Kidney (tissue), 14 donors: ENCODE results near the gene ATP11A. TPM values are rescaled to one million over a fixed set of nuclear protein-coding genes. Genes with fewer than 3 reads are reported as not detected.

Source experiments
- DNase-seq, 5 donors: peaks; one replicate each; pipeline ENCODE4 v3.0.0-alpha.2; 2013 to 2020
- FAIRE-seq: peaks from 2 replicates; lab custom pipeline; 2012; peaks lifted over from hg19 to GRCh38; lab: Jason Lieb, UNC
- H3K27ac ChIP-seq, 2 donors: one replicate each; pipeline ENCODE4 v1.7.0; 2013; ENCODE audit warnings: low read depth in 2 of 2, low read length in 2 of 2, inconsistent platforms in 1 of 2
- H3K27me3 ChIP-seq: one replicate; pipeline ENCODE4 v1.7.1; 2013; ENCODE audit warnings: low read length, inconsistent platforms; ENCODE audit not compliant: control insufficient read depth, insufficient read depth
- H3K36me3 ChIP-seq, 3 donors: one replicate each; pipeline versions ENCODE4 v1.7.0 to v1.7.1; 2013; ENCODE audit warnings: low read length in 3 of 3, control low read depth in 1 of 3, inconsistent platforms in 1 of 3; ENCODE audit not compliant: insufficient read depth in 3 of 3, control insufficient read depth in 2 of 3
- H3K4me1 ChIP-seq, 3 donors: one replicate each; pipeline versions ENCODE4 v1.7.0 to v1.7.1; 2013; ENCODE audit warnings: low read length in 3 of 3, inconsistent platforms in 1 of 3, low read depth in 1 of 3; ENCODE audit not compliant: control insufficient read depth in 2 of 3, insufficient read depth in 2 of 3
- H3K4me3 ChIP-seq, 3 donors: one replicate each; pipeline versions ENCODE4 v1.7.0 to v1.8.1; 2013; ENCODE audit warnings: low read length in 3 of 3, control low read depth in 1 of 3, inconsistent platforms in 1 of 3
- H3K9ac ChIP-seq, 3 donors: one replicate each; pipeline versions ENCODE4 v1.7.0 to v1.7.1; 2013; ENCODE audit warnings: low read length in 3 of 3, control low read depth in 1 of 3, inconsistent platforms in 1 of 3
- H3K9me3 ChIP-seq, 3 donors: one replicate each; pipeline versions ENCODE4 v1.7.0 to v1.7.1; 2013; ENCODE audit warnings: low read length in 3 of 3, control low read depth in 1 of 3, inconsistent platforms in 1 of 3; ENCODE audit not compliant: control insufficient read depth in 2 of 3, insufficient read depth in 1 of 3
- intact Hi-C: fragments of 100-400 bp; cut with DNase I; formaldehyde crosslinking; loops from one replicate; pipeline ENCODE4 v1.11.1; 2022
- polyA plus RNA-seq: library from polyadenylated mRNA; stranded (reverse); fragments of 350-450 nt; fragmentation: Illumina TruSeq; extraction: RNeasy Lipid Tissue Mini Kit (QIAGEN cat#74804); gene quantifications from one replicate; pipeline ENCODE4 v1.2.3, GENCODE V29; 2014; ENCODE audit warnings: low read depth, low replicate concordance; ENCODE audit not compliant: insufficient read depth
- total RNA-seq: library from RNA; stranded (reverse); fragmentation: NEBNext Ultra II Directional; extraction: Animal tissue kit (Norgen Biotek cat#: 25700); gene quantifications from one replicate; pipeline ENCODE4 v1.2.1, GENCODE V29; 2021
- TF ChIP-seq, protein P1 (sequence below): IDR thresholded peaks from 3 replicates; pipeline ENCODE4 v1.5.1; 2012; ENCODE audit warnings: mild to moderate bottlenecking, moderate library complexity, borderline replicate concordance; ENCODE audit not compliant: insufficient read depth; ENCODE audit errors: extremely low read depth
- donor health status: control.
- donor health status: control.
- donor health status: control.
- donor health status: control.
- donor health status: control.
- donor health status: DM: yes; HTN: yes; CAD: no.
- donor health status: Normal renal cell carcinoma (clear cell type).

Gene ATP11A
- total and polyA plus RNA-seq, 2 donors from 2014 or later = 4.9 to 212 TPM

DNA sequence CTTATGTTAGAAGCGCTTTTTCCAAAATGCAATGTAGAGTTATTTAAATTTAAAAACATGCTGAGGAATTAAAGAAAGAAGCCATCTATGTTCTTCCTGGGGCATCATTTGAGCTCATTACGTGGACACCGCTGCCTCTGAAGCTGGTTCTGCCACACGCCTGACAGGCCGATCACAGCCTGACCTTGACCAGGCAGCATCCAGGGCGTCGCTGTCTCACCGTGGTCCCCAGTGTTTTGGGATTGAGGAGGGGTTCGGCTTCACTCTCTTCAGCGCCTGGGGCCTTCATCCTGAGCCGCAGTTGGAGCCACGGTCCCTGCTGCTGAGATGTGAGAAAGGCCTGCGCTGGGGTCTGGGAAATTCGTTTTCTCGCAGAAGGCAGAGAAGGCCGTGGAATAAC lies 64.0 kb downstream of the ATP11A start:
- intact Hi-C loops = no loop called here
- H3K4me3 ChIP-seq = no peak overlapping the region
- H3K27me3 ChIP-seq = no peaks in the 10 kb centered on the region
- FAIRE-seq = no peak
- TF ChIP-seq, protein P1, sequence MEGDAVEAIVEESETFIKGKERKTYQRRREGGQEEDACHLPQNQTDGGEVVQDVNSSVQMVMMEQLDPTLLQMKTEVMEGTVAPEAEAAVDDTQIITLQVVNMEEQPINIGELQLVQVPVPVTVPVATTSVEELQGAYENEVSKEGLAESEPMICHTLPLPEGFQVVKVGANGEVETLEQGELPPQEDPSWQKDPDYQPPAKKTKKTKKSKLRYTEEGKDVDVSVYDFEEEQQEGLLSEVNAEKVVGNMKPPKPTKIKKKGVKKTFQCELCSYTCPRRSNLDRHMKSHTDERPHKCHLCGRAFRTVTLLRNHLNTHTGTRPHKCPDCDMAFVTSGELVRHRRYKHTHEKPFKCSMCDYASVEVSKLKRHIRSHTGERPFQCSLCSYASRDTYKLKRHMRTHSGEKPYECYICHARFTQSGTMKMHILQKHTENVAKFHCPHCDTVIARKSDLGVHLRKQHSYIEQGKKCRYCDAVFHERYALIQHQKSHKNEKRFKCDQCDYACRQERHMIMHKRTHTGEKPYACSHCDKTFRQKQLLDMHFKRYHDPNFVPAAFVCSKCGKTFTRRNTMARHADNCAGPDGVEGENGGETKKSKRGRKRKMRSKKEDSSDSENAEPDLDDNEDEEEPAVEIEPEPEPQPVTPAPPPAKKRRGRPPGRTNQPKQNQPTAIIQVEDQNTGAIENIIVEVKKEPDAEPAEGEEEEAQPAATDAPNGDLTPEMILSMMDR = no peak
- H3K9ac ChIP-seq = no peak overlapping the region
- no peaks in the 10 kb centered on the region for H3K36me3 ChIP-seq
- no peaks in the 10 kb centered on the region for H3K9me3 ChIP-seq
- no peak for DNase-seq
- H3K4me1 ChIP-seq = peaks cover 0 to 3% (median 0%) of the 10 kb centered on the region in 3 donors
- H3K27ac ChIP-seq = no peak overlapping the region

DNA sequence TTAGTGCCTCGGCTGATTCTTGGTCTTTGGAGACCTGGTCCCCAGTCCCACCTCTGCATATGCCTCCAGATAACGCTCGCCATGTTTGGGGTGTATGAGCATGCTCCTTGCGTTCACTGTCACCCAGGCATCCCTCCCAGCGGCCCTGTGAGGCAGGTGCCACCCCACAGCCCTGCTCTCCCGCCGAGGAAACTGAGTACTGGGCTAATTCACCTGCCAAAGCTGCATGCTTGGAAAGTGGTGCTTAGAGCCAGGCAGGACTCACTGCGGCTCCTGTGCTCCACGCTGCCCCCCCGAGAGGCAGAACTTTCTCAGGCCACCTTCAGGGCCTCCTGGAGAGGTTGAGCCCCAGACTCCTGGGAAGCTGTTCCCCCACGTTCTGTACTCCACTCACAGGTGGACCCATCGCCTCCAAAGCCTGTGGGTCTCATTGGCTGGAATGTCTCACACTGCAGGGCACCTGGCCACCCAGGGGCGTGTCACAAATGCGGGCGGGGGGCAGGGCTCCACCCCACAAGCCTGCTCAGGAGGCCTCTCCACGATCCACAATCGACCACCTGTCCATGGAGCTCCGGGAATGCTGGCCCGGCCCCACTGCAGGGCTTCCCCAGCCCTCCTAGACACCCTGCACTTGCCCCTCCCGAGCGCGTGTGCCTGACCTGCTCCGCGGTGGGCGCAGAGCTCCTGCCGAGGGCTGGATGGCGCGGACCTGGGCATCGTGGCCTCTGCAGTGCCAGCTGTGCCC lies 64.6 kb downstream of the ATP11A start:
- no peaks in the 10 kb centered on the region for H3K36me3 ChIP-seq
- FAIRE-seq = no peak
- H3K4me1 ChIP-seq = peaks cover 0 to 3% (median 0%) of the 10 kb centered on the region in 3 donors
- intact Hi-C loops = no loop called here
- no peak overlapping the region for H3K4me3 ChIP-seq
- H3K9me3 ChIP-seq = no peaks in the 10 kb centered on the region
- TF ChIP-seq, protein P1 = no peak
- H3K27me3 ChIP-seq = no peaks in the 10 kb centered on the region
- H3K27ac ChIP-seq = no peak overlapping the region
- peak in 1 of 5 donors; percentile 66 for DNase-seq
- H3K9ac ChIP-seq = no peak overlapping the region

DNA sequence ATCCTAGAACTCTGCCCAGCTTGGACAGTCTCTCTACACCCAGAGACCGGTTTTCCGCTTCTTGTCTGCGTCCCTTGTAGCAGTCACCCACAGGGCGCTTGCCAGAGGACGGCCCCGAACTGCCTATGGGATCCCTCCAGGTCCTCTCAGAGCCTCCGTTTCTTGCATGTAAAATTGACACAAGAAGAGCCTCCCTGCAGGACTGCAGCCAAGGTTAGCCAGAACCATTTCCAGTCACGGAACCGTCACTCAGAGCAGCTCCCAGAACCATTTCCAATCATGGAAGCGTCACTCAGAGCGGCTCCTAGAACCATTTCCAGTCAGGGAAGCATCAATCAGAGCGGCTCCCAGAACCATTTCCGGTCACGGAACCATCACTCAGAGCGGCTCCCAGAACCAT lies 65.5 kb downstream of the ATP11A start:
- TF ChIP-seq, protein P1 = no peak
- Histone ChIP-seq H3K9ac (no peak overlapping the region), H3K9me3 (no peaks in the 10 kb centered on the region), H3K4me3 (no peak overlapping the region), H3K27me3 (no peaks in the 10 kb centered on the region), H3K27ac (no peak overlapping the region), H3K36me3 (no peaks in the 10 kb centered on the region), H3K4me1 (peaks cover 0 to 3% (median 0%) of the 10 kb centered on the region in 3 donors)
- intact Hi-C loops = no loop called here
- FAIRE-seq (no peak), DNase-seq (no peak)
